SK-N-SH (cell line): ENCODE measurements around the gene DCXR. TPM values are rescaled to one million over a fixed set of nuclear protein-coding genes. Genes with fewer than 3 reads are reported as not detected.

Experiments
- CTCF ChIA-PET: fragments of 300-600, 350-600 bp; formaldehyde crosslinking; extraction: SDS; loops from one replicate; lab custom pipeline; 2021; lab: Yijun Ruan, JAX
- POLR2A ChIA-PET: fragments of 350-600 bp; sonication (Branson Sonifier 250); formaldehyde crosslinking; extraction: SDS; loops from one replicate; lab custom pipeline; 2020; ENCODE audit warnings: antibody characterized with exemption, inconsistent platforms; lab: Yijun Ruan, JAX
- DNase-seq: peaks from one replicate; pipeline ENCODE4 v3.0.0; 2012
- H2AFZ ChIP-seq: fragments of 200-600 bp; sonication (generic); 2 replicates; pipeline ENCODE4 v1.8.1; 2016; ENCODE audit warnings: antibody characterized with exemption, mild to moderate bottlenecking, low read depth
- H3F3A ChIP-seq: fragments of 200-600 bp; sonication (generic); replicated peaks from 2 replicates; pipeline ENCODE3; 2016; ENCODE audit warnings: antibody characterized with exemption, mild to moderate bottlenecking; ENCODE audit not compliant: insufficient read depth
- H3K27ac ChIP-seq, 2 experiments: fragments of 200-500 bp in 1 of 2; fragments of 200-600 bp in 1 of 2; sonication (Bioruptor generic) in 1 of 2; sonication (generic), shearing (Covaris generic) in 1 of 2; 2 replicates each; pipeline versions ENCODE4 v1.5.1 to v1.6.1; 2014 to 2016; ENCODE audit warnings: low read depth in 2 of 2, inconsistent platforms in 1 of 2, low read length in 1 of 2, mild to moderate bottlenecking in 1 of 2, mixed read lengths in 1 of 2
- H3K27me3 ChIP-seq: fragments of 200-600 bp; sonication (generic), shearing (Covaris generic); 2 replicates; pipeline ENCODE4 v1.6.1; 2016; ENCODE audit warnings: mixed run types; ENCODE audit not compliant: insufficient read depth
- H3K36me3 ChIP-seq, 2 experiments: fragments of 200-500 bp in 1 of 2; fragments of 200-600 bp in 1 of 2; sonication (Bioruptor generic) in 1 of 2; sonication (generic) in 1 of 2; replicated peaks in 1 of 2; 2 replicates each; pipeline versions ENCODE3 to v1.5.1; 2014 to 2016; ENCODE audit warnings: low read length in 1 of 2, mild to moderate bottlenecking in 1 of 2; ENCODE audit not compliant: insufficient read depth in 2 of 2, control insufficient read depth in 1 of 2
- H3K4me1 ChIP-seq, 2 experiments: fragments of 200-500 bp in 1 of 2; fragments of 200-600 bp in 1 of 2; sonication (Bioruptor generic) in 1 of 2; sonication (generic), shearing (Covaris generic) in 1 of 2; 2 replicates each; pipeline versions ENCODE4 v1.5.1 to v1.6.1; 2014 to 2016; ENCODE audit warnings: low read depth in 1 of 2, low read length in 1 of 2, mixed run types in 1 of 2; ENCODE audit not compliant: insufficient read depth in 2 of 2, control insufficient read depth in 1 of 2
- H3K4me2 ChIP-seq: fragments of 200-600 bp; sonication (generic), shearing (Covaris generic); 2 replicates; pipeline ENCODE4 v1.6.1; 2017; ENCODE audit warnings: mixed run types
- H3K4me3 ChIP-seq, 2 experiments: fragments of 200-500 bp in 1 of 2; fragments of 200-600 bp in 1 of 2; sonication (Bioruptor generic) in 1 of 2; sonication (generic), shearing (Covaris generic) in 1 of 2; 2 replicates each; pipeline versions ENCODE4 v1.5.1 to v1.8.1; 2014 to 2016; ENCODE audit warnings: low read depth in 2 of 2, inconsistent platforms in 1 of 2, low read length in 1 of 2, mild to moderate bottlenecking in 1 of 2, mixed read lengths in 1 of 2, moderate library complexity in 1 of 2
- H3K79me2 ChIP-seq: fragments of 200-600 bp; sonication (generic); 2 replicates; pipeline ENCODE4 v1.8.1; 2017; ENCODE audit warnings: mild to moderate bottlenecking; ENCODE audit not compliant: insufficient read depth
- H3K9ac ChIP-seq: fragments of 200-600 bp; sonication (generic); 2 replicates; pipeline ENCODE4 v1.6.1; 2017; ENCODE audit warnings: mixed run types
- H3K9me2 ChIP-seq: fragments of 200-600 bp; sonication (generic); 2 replicates; pipeline ENCODE4 v1.6.1; 2017; ENCODE audit warnings: mixed run types
- H3K9me3 ChIP-seq: fragments of 200-600 bp; sonication (generic); 2 replicates; pipeline ENCODE4 v1.6.1; 2017; ENCODE audit warnings: mixed run types, mild to moderate bottlenecking, moderate library complexity
- H4K20me1 ChIP-seq: fragments of 200-600 bp; sonication (generic); 2 replicates; pipeline ENCODE4 v1.6.1; 2017; ENCODE audit warnings: mild to moderate bottlenecking, mixed run types; ENCODE audit not compliant: insufficient read depth
- CHD2 ChIP-seq: fragments of 150-350 bp; IDR thresholded peaks from 2 replicates; pipeline ENCODE4 v1.6.1; 2018; ENCODE audit warnings: low read length; ENCODE audit not compliant: partially characterized antibody
- EP300 ChIP-seq, 2 experiments: IDR thresholded peaks; 2 replicates each; pipeline versions ENCODE4 v1.4.0 to v1.6.1; 2012; ENCODE audit warnings: borderline replicate concordance in 1 of 2, low read depth in 1 of 2, low read length in 1 of 2
- FOSL2 ChIP-seq: IDR thresholded peaks from 2 replicates; pipeline ENCODE4 v1.4.0; 2012; ENCODE audit warnings: low read depth, mild to moderate bottlenecking, moderate library complexity, borderline replicate concordance
- FOXJ3 ChIP-seq: sonication (generic); formaldehyde crosslinking; IDR thresholded peaks from 2 replicates; pipeline ENCODE4 v1.5.1; 2020; ENCODE audit warnings: mild to moderate bottlenecking, missing genetic modification reagents
- FOXM1 ChIP-seq: IDR thresholded peaks from 2 replicates; pipeline ENCODE4 v1.4.0; 2012; ENCODE audit warnings: low read depth, mild to moderate bottlenecking
- NFIC ChIP-seq: IDR thresholded peaks from 2 replicates; pipeline ENCODE4 v1.4.0; 2012; ENCODE audit warnings: borderline replicate concordance
- NRF1 ChIP-seq: IDR thresholded peaks from 2 replicates; pipeline ENCODE4 v1.6.1; 2012; ENCODE audit warnings: low read depth, mild to moderate bottlenecking, low read length
- POLR2AphosphoS5 ChIP-seq: IDR thresholded peaks from 2 replicates; pipeline ENCODE4 v1.6.1; 2012; ENCODE audit warnings: low read depth, low read length
- RAD21 ChIP-seq: IDR thresholded peaks from 2 replicates; pipeline ENCODE4 v1.6.1; 2012; ENCODE audit warnings: mild to moderate bottlenecking, low read length
- RFX5 ChIP-seq: IDR thresholded peaks from 2 replicates; pipeline ENCODE4 v1.6.1; 2012; ENCODE audit warnings: mild to moderate bottlenecking, improper control_type of control experiment, low read length
- SIN3A ChIP-seq: IDR thresholded peaks from 2 replicates; pipeline ENCODE4 v1.6.1; 2012; ENCODE audit warnings: low read depth, mild to moderate bottlenecking, low read length, moderate library complexity, borderline replicate concordance
- TAF1 ChIP-seq: IDR thresholded peaks from 2 replicates; pipeline ENCODE4 v1.6.1; 2012; ENCODE audit warnings: low read depth, mild to moderate bottlenecking, low read length, moderate library complexity, borderline replicate concordance
- TCF12 ChIP-seq: IDR thresholded peaks from 2 replicates; pipeline ENCODE4 v1.4.0; 2012
- WGBS: methylation state at CpG from one replicate; pipeline ENCODE4 v1.1.6; 2017; ENCODE audit warnings: low lambda C conversion rate; 5-methylcytosine and 5-hydroxymethylcytosine counted together
- polyA plus RNA-seq, 3 experiments: library from polyadenylated mRNA; depleted of rRNA; stranded (reverse); fragments of >200 nt; gene quantifications; 2 replicates each; pipeline ENCODE4 v1.2.3, GENCODE V29; 2012
- TF ChIP-seq, protein P1 (sequence below): IDR thresholded peaks from 2 replicates; pipeline ENCODE4 v1.4.0; 2012; ENCODE audit warnings: low read depth
- TF ChIP-seq, protein P2 (sequence below): IDR thresholded peaks from 2 replicates; pipeline ENCODE4; 2012

Gene DCXR
- polyA plus RNA-seq, 1 of the 3 experiments (the other 2 are of a cell fraction), result 190 TPM

DNA sequence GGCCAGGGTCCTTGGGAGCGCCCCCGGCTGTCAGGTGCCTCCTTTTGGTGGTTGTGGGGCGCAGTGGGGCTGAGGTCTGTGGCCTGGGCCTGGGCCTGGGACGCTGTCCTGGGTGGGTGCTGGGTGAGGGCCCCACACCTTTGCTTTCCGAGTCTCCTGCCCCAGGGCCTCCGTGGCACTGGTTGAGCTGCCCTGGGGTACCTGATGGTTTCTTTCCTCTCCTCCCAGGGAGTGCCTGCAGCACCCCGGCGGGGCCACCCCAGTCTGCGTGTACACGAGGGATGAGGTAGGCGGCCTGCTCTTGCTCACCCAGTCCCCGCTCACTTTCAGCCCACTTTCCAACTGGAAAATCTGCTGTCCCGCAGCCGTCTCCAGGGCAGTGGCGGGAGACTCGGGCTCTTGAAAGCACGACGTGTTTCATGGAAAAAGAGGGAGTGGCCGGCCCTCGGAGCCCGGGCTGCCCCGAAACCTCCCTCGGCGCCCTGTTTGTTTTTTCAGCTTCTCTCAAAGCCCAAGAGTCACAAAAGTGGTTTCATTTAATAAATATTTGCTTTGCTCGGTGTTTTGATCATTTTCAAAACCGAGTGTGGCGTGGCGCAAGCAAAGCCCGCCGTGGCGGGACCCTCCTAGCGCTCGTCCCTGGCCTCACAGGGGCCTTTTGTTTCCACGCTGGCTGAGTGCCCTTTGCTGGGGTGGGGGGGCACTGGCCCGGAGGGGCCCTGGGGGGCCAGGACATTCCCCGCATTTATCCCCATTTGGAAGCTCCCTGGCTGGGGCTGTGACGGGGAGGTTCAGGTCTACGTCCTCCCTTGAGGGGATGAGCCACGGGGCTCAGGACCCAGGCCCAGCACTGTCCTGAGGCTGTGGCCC is 42.7 kb downstream of the DCXR start (continued):
- no peak for TF ChIP-seq FOXJ3 (CRISPR knock-in tag)
- no peak for TF ChIP-seq EP300 (IDR thresholded peaks at IDR 0.05; ENCODE audit: borderline replicate concordance in 1 of 2, low read depth in 1 of 2, low read length in 1 of 2)
- no peak for TF ChIP-seq RFX5
- no peak for TF ChIP-seq NFIC
- TF ChIP-seq TCF12, result no peak
- TF ChIP-seq POLR2AphosphoS5, result no peak
- TF ChIP-seq NRF1, result no peak

DNA sequence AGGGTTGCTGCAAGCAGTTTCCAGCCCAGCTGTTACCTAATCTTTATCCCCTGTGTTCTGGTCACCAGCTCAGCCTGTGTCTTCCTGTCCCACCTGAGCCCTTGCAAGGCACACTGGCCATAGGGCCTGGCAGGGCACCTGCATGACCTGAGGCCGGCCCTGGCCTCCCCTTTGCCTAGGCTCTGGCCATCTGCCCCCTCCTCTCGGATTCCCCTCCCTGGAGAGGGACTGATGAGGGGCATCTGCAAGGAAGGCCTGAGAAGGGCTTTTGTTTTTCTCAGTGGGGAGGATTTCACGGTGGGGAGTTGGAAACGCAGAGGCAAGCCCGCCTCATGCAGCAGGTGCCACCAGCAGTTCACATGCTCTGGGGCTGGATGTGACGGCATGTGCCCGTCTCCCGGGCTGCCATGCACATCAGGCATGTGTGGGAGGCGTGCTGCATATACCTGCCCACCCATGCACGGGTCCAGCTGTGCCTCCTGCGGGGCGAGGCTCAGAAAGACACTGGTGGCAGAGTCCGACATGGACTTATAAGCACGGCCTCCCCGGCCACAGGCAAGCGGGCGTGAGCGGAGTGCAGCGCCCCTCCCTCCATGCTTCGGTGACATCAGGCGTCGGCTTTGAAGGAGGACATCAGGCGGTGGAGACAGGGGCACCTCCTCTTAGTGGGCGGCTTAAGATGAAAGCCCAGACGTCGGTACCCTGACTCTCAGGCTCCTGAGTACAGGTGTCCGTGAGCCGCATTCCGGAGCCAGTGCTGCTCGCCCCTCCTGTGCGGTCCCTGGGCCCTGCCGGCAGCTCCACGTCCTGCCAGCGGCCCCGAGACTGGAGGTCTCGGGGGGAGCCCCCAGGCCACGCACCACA is 43.5 kb downstream of the DCXR start:
- ChIA-PET POLR2A (no interaction called here), CTCF (interaction anchor here (5.9 to 6.3 kb wide), 2 partner anchors 27 to 33 kb away, joined by 43 to 56 read pairs; partner anchors contain the start of genes CENPX and NOTUM)
- DNase-seq, result no peak

DNA sequence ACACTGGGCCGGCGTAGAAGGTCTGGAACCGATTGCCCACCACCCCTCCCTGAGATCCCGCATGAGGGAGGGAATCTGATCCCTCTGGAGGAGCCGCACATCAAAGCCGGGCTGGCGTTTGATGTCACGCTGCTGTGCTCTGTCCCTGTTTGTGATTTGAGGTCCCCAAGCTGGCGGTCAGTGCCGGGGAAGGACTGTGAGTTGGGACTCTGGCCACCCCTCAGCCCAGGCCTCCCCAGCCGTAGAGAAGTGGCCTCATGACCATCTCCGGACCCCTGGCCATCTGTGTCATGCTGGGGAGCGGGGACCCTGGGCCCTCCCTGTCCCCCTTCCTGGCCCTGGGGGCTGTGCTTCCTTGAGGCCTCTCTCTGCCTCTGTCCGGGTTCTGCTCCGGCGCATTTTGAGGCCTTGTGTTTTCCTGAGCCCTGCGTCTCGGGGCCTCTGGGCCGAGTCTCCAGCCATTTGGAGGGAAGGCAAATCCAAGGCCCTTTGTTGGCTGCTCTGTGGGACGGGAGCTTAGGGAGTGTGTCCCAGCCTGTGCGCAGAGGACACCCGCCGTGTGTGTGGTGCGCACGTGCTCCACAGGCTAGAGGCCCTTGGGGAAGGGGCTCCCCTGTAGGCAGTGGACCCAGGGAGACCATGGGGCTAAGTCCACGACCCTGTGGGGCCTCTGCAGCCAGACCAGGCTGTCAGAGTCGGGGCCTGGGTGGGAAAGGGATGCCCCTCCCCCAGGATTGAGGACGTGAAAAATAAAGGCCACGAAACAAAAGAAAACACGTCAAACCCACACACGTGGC is 45.0 kb downstream of the DCXR start:
- WGBS, result 90% methylated on average over 17 of the region's 31 CpGs
- POLR2A ChIA-PET, result interaction anchor here (1.0 to 1.1 kb wide), 2 partner anchors 33 to 55 kb away, joined by 3 read pairs; no protein-coding TSS in a partner anchor

More for the DNA sequence above, 43.5 kb downstream of the DCXR start:
- H3K4me2 ChIP-seq, result no peak overlapping the region
- no peaks in the 10 kb centered on the region for H3K9me3 ChIP-seq
- H2AFZ ChIP-seq, result no peak overlapping the region
- H3K79me2 ChIP-seq, result peaks cover 12% of the 10 kb centered on the region; the same call in 1 of the 2 replicates
- no peak overlapping the region for H3K4me3 ChIP-seq
- H3K27me3 ChIP-seq, result no peaks in the 10 kb centered on the region
- H3K9ac ChIP-seq, result no peak overlapping the region
- H3K27ac ChIP-seq, result no peak overlapping the region
- H3K36me3 ChIP-seq, result peaks cover 0 to 11% of the 10 kb centered on the region in 2 experiments
- TF ChIP-seq CHD2, result no peak
- TF ChIP-seq, protein P1, sequence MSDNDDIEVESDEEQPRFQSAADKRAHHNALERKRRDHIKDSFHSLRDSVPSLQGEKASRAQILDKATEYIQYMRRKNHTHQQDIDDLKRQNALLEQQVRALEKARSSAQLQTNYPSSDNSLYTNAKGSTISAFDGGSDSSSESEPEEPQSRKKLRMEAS, result no peak
- TF ChIP-seq, all 33 proteins: peak for 0
- 97% methylated on average over 22 of the region's 37 CpGs for WGBS
- H4K20me1 ChIP-seq, result no peaks in the 10 kb centered on the region
- H3K9me2 ChIP-seq, result no peaks in the 10 kb centered on the region
- no peaks in the 10 kb centered on the region for H3F3A ChIP-seq
- H3K4me1 ChIP-seq, result peaks cover 0 to 25% of the 10 kb centered on the region in 2 experiments; a peak in 1 of 4 replicates

More for the DNA sequence above, 45.0 kb downstream of the DCXR start:
- Histone ChIP-seq H3F3A (no peaks in the 10 kb centered on the region), H4K20me1 (no peaks in the 10 kb centered on the region; the same call in 1 of the 2 replicates), H2AFZ (no peak overlapping the region), H3K36me3 (peaks cover 0 to 11% of the 10 kb centered on the region in 2 experiments), H3K9ac (no peak overlapping the region), H3K4me3 (no peak overlapping the region), H3K27ac (peak overlapping the region in 1 of 2 experiments; percentile 91; a peak in 2 of 4 replicates), H3K9me3 (no peaks in the 10 kb centered on the region), H3K4me2 (no peak overlapping the region), H3K4me1 (peaks cover 0 to 25% of the 10 kb centered on the region in 2 experiments; a peak in 1 of 4 replicates), H3K9me2 (no peaks in the 10 kb centered on the region), H3K27me3 (no peaks in the 10 kb centered on the region), H3K79me2 (peaks cover 20% of the 10 kb centered on the region; the same call in 1 of the 2 replicates)
- peak; percentile 70 for DNase-seq
- CTCF ChIA-PET, result interaction anchor here (0.7 to 6.1 kb wide), 8 partner anchors 12 to 64 kb away, joined by 3 to 64 read pairs (median 6); partner anchors contain the start of genes CENPX, LRRC45, MAFG and NOTUM
- TF ChIP-seq FOSL2 (no peak), TCF12 (no peak), FOXJ3 (CRISPR knock-in tag) (no peak), RAD21 (no peak), TAF1 (no peak), SIN3A (no peak), FOXM1 (no peak), NFIC (no peak)
- TF ChIP-seq, protein P2, sequence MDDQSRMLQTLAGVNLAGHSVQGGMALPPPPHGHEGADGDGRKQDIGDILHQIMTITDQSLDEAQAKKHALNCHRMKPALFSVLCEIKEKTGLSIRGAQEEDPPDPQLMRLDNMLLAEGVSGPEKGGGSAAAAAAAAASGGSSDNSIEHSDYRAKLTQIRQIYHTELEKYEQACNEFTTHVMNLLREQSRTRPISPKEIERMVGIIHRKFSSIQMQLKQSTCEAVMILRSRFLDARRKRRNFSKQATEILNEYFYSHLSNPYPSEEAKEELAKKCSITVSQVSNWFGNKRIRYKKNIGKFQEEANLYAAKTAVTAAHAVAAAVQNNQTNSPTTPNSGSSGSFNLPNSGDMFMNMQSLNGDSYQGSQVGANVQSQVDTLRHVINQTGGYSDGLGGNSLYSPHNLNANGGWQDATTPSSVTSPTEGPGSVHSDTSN, result no peak
